IPS DF 4.7 (cell line): ENCODE data around the gene TRIM46.
"Not testable (repeated sequence)": the region's sequence is repeated elsewhere in the genome, so short reads cannot be mapped to it uniquely, and the experiment has no call there.

Experiments used
- DNase-seq: peaks from one replicate; pipeline ENCODE4 v3.0.0-alpha.2; 2013; ENCODE audit warnings: low spot score; ENCODE audit errors: extremely low read depth

TRIM46 gene

DNA sequence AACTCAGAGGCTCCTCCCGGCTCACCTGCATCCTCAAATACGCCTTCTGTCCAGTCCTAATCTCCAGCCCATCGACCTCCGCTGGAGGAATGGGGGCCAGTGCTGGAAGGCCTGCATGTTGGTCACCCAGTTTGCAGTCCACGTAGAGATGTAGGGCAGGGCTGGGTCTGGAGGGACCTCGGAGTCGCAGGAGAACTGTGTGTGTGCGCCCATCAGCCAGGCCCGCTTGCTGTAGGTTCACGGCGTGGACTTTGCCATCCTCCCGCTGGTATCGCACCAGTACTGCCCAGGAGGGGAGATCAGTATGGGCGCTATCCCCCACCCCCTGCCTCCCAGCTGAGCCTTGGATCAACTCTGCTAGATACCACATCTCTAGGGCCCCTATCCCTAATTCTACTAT, 31.4 kb downstream of the TRIM46 start:
- DNase-seq: no peak

DNA sequence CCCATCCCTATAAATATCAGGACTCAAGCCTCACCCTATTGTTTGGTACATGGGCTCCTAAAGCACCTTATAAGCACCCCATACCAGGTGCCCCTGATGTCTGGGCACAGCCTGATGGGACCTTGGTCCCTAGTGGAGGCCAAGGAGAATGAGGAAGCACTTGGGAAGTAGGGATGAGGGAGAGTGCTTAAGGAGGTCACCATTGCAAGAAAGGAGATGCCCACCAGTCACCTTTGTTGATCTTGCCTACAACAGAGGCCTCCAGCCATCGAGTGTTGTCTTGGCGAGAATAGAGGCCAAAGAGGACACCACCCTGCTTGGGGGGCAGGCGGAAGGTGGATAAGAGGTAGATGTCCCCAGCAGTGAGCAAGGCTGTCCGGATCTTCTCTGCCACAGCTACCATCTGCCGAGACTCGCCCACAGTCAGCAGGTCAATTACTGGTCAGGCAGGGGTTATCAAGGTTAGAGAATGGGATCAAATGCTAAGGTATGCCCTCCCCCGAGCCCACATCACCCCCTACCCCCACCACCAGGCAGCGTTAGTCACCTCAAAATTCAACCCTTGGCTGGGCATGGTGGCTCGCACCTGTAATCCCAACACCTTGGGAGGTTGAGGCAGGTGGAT, 32.4 kb downstream of the TRIM46 start:
- DNase-seq: no peak

GRCh38 chr1:155206891-155207805, 33.5 kb downstream of the TRIM46 start:
- DNase-seq: no peak

DNA sequence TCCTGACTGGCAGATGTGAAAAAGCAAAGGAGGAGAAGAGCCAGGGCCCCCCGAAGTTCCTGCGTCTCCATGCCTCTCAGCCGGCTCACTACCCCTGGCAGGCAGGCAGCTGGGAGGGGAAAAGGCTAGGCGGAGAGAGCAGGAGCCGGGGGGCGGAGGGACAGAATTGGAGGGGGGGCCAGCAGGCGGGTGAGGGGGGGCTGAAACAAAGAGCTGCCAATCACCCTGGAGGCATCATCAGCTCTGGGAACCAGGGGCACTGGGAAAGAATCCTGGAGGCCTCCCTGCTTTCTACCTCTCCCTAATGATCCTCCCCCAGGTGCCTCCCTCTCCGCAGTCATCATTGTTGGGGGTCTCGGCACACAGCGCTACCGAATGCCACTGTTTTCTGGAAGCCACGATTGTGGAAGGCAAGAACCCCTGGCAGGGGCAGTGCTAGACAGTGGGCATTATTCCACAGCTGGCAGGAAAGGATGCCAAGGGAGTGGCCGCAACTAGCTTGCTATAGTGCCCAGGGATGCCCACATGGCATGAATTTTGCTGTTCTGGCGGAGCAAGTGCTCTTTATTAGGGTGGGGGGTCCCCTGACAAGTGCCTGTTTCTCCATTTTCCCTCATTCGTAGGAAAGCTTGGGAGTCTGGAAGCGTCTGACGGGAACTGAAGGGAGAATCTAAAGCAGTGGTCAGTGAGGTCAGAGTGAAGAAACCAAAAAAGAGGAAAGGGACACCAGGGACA, 34.3 kb downstream of the TRIM46 start, which contains the start of gene THBS3:
THBS3 (minus strand) TSS at position 92 of the 735 bp plus-strand sequence; CDS start at position 71, 21 bp downstream.
- no peak for DNase-seq

DNA sequence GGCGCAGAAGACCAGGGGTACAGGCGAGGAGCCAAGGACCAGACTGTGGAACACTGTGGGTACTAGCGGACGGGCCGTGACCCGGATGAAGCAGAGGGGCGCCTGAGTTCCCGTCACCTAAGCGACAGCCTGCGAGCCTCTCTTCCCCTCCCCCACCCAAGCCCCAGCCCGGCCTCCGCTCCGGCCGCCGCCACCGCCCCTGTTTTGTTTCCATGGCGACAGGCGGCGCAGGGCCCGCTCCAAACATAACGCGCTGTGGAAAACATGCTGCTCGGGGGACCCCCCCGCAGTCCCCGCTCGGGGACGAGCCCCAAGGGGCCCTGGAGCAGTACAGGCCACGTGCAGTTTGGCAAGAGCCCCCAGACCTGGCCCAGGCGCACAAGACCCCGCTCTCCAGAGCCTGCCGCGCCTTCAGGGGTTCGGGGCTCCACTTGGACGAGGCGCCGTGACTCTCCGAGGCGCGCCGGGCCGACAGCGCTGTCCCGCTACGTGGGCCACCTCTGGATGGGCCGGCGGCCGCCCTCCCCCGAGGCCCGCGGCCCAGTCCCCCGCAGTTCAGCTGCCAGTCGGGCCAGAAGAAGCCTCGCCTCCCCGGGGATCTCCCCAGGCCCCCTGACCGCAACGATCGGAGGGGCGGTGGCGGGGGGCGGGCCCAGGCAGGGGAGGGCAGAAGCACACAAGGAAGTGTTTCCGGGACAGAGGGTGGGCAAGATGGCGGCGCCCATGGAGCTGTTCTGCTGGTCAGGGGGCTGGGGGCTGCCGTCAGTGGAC, 35.1 kb downstream of the TRIM46 start, which contains the start of gene MTX1:
MTX1 (plus strand) TSS at position 155 of the 771 bp plus-strand sequence; CDS start at position 265, 110 bp downstream.
- no peak for DNase-seq

DNA sequence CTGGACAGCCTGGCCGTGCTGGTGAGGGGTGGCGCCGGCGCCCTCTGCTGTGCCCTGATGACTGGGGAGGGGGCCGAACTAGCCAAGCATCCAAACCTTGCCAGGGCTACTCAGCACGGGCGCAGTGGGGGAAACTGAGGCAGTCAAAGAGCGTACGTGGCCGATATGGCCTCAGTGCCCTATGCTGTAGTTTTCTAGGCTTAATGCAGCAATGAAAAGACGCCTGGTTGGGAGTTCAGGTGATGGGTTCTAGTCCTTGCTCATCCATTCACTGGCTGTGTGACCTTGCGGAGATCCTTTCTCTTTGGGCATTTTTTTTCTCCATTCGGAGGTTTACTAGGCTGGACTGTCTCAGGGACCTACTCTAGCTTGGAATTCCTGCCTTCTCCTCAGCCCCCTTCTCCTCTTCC, 35.7 kb downstream of the TRIM46 start:
- DNase-seq: no peak

- DNase-seq: no peak
Observed at GRCh38 chr1:155210314-155211104, 36.9 kb downstream of the TRIM46 start.

GRCh38 chr1:155211381-155212050, 37.9 kb downstream of the TRIM46 start:
- not testable (repeated sequence) for DNase-seq

DNA sequence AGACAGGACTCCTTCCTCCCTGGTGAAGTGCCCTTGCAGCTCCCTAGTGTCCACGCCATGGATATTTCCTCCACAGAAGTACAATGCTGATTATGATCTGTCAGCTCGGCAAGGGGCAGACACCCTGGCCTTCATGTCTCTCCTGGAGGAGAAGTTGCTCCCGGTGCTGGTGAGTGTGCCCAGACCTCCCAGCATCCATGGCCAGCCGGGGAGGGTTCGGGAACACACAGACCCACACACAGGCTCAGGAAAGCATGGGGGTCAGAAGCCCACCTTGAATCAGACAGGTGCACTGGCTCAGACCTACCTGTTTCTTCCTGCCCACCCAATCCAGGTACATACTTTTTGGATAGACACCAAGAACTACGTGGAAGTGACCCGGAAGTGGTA, 38.4 kb downstream of the TRIM46 start:
- DNase-seq: not testable (repeated sequence)

DNA sequence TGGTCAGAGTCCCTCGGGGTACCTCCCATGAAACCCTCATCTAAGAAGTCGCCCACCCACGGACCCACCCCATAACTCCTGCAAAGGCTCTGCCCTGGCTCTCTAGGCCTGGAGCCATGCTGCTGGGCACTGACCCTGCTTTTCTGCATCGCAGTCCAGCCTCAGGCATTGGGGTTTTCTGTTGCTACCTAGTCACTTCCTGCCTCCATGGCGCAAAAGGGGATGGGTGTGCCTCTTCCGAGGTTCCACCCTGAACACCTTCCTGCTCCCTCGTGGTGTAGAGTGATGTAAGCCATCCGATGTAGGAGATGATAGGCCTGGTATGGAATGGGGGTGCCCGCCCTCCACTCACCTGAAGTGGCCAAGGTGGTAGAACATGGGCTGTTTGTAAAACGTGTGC, 41.1 kb downstream of the TRIM46 start:
- not testable (repeated sequence) for DNase-seq

- no peak for DNase-seq
Observed at GRCh38 chr1:155218854-155219591, 45.4 kb downstream of the TRIM46 start.

- no peak for DNase-seq
Observed at GRCh38 chr1:155219592-155220031, 46.0 kb downstream of the TRIM46 start.

GRCh38 chr1:155220211-155220965, 46.7 kb downstream of the TRIM46 start:
- DNase-seq: not testable (repeated sequence)

DNA sequence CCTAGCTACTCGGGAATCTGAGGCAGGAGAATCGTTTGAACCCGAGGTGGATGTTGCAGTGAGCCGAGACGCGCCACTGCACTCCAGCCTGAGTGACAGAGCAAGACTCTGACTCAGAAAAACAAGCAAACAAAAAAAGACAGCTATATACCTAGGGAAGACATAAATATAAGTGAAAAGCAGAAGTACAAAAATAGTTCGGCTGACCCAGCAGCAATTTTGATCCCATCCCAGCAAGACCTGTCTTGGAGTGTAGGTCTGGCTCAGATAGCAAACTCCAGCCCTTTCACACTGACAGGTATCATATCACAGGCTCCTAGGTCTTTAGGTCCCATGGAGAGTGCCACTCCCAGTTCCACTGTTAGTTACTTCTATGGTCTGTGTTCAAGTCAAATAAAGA, 49.4 kb downstream of the TRIM46 start:
- DNase-seq: no peak

DNA sequence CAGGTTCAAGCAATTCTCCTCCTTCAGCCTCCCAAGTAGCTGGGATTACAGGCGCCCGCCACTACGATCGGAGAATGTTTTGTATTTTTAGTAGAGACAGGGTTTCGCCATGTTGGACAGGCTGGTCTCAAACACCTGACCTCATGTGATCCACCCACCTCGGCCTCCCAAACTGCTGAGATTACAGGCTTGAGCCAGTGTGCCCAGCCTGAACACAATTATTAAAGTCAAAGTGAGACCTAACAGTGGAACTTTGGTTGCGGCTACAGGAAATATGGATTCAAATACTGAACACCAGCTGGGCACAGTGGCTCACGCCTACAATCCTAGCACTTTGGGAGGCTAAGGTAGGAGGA, 51.7 kb downstream of the TRIM46 start:
- not testable (repeated sequence) for DNase-seq

GRCh38 chr1:155226188-155226909, 52.7 kb downstream of the TRIM46 start:
- no peak for DNase-seq

- DNase-seq: no peak
Observed at GRCh38 chr1:155226910-155227260, 53.2 kb downstream of the TRIM46 start.
